Stimulated activated effector memory CD8-positive, alpha-beta T cell treated with anti-CD3 and anti-CD28 coated beads, Interleukin-12 subunit alpha, Interleukin-12 subunit beta, amount 100 ng/mL, for 72 hours (primary cell): ENCODE data around the gene MAP3K20.
A peak's percentile ranks its signal among the peaks of the same experiment; 100 is the strongest.
"Not testable (repeated sequence)": the region's sequence is repeated elsewhere in the genome, so short reads cannot be mapped to it uniquely, and the experiment has no call there.

Experiments used
- ATAC-seq: fragments of 150-1000 bp; cut with Tn5 transposase; 2 replicates; pipeline ENCODE4 v1.10.0; 2021
- DNase-seq, 2 donors: peaks; one replicate each; pipeline ENCODE4 v3.0.0; 2021 to 2022; ENCODE audit warnings: low spot score in 2 of 2
- H3K27ac Mint-ChIP-seq: one replicate; pipeline ENCODE4 v1.8.0; 2022; ENCODE audit warnings: mild to moderate bottlenecking, mixed read lengths
- H3K36me3 Mint-ChIP-seq: one replicate; pipeline ENCODE4 v1.8.0; 2022; ENCODE audit warnings: mild to moderate bottlenecking, mixed read lengths
- H3K4me1 Mint-ChIP-seq: one replicate; pipeline ENCODE4 v1.8.0; 2022; ENCODE audit warnings: mixed read lengths
- H3K4me3 Mint-ChIP-seq: one replicate; pipeline ENCODE4 v1.8.0; 2022; ENCODE audit warnings: mild to moderate bottlenecking, mixed read lengths
- H3K9me3 Mint-ChIP-seq: one replicate; pipeline ENCODE4 v1.8.0; 2022; ENCODE audit warnings: mixed read lengths

Gene MAP3K20

DNA sequence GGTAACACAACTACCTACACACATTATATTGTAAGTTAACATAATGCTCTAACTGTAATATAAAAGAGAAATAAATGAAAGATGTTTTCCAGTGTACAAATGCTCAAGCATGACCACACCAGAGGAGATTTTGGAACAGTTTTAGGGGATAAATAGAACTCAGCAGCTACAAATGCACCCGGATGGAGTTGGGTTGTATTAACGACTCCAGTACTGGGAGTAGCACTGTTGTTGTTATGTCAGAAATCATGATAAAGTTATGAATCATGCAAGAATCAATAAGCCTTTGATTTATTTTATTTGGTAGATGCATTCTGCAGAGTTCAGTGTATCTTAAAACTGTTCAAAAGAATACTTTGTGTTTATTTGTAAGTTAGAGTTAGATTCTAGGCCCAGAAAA, 126.9 kb downstream of the MAP3K20 start:
- H3K9me3 Mint-ChIP-seq: no peaks in the 10 kb centered on the region
- no peak overlapping the region for H3K4me3 Mint-ChIP-seq
- H3K4me1 Mint-ChIP-seq: no peaks in the 10 kb centered on the region
- no peak for DNase-seq
- H3K27ac Mint-ChIP-seq: no peak overlapping the region
- no peak for ATAC-seq
- peaks cover 14% of the 10 kb centered on the region for H3K36me3 Mint-ChIP-seq

DNA sequence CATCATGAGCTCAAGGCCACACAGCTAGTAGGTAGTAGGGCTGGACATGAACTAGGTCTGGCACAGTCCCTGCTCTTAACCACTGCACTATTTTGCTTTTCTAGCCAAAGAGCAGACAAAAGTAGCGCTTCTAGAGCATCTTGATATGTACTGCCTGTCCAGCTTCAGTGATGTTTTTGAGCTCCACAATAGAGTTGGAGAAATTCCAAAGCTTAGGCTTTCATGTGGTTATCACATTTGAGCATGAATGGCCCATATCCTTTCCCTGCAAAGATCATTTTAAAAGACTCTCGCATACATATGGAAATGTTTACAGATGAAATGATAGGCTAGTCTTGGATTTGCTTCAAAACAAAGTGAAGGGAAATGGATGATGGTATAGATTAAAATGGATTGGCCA, 128.7 kb downstream of the MAP3K20 start:
- H3K9me3 Mint-ChIP-seq: no peaks in the 10 kb centered on the region
- peaks cover 5% of the 10 kb centered on the region for H3K36me3 Mint-ChIP-seq
- no peak overlapping the region for H3K4me3 Mint-ChIP-seq
- no peak for ATAC-seq
- DNase-seq: no peak
- no peaks in the 10 kb centered on the region for H3K4me1 Mint-ChIP-seq
- H3K27ac Mint-ChIP-seq: no peak overlapping the region

DNA sequence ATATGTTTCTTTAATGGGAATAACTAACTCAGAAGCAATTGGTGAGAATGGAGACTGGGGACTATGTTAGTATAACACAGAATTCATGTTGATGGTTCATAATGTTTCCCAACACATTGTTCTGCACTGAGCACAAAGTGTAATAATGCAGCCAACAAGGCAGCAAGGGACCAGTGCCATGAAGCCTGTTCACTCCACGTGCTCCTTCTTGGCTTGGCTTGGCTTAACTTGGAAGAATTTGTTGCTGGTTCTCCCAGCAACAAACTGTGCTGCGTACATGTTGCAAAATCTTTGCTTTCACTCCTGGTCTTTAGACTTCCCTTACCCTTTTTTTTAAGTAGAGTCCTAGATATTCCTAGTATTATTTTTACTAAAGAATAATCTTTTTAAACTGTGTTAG, 129.7 kb downstream of the MAP3K20 start:
- Mint-ChIP-seq H3K4me3 (no peak overlapping the region), H3K36me3 (peaks cover 5% of the 10 kb centered on the region), H3K4me1 (no peaks in the 10 kb centered on the region), H3K27ac (no peak overlapping the region), H3K9me3 (no peaks in the 10 kb centered on the region)
- no peak for DNase-seq
- no peak for ATAC-seq

DNA sequence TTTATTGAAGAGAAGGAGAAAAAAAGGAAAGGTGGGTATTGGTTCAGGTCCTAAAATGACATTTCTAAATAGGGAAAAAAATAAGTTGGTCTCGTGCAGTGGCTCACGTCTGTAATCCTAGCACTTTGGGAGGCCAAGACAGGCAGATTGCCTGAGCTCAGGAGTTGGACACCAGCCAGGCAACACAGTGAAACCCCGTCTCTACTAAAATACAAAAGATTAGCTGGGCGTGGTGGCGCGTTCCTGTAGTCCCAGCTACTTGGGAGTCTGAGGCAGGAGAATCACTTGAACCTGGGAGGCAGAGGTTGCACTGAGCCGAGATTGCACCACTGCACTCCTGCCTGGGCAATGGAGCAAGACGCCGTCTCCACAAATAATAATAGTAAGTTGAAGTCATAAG, 131.5 kb downstream of the MAP3K20 start:
- H3K4me3 Mint-ChIP-seq, H3K9me3 Mint-ChIP-seq, ATAC-seq, H3K4me1 Mint-ChIP-seq, H3K27ac Mint-ChIP-seq, DNase-seq: not testable (repeated sequence)
- H3K36me3 Mint-ChIP-seq: peaks cover 11% of the 10 kb centered on the region

GRCh38 chr2:173210270-173211196, 134.9 kb downstream of the MAP3K20 start:
- Mint-ChIP-seq H3K9me3 (no peaks in the 10 kb centered on the region), H3K4me3 (no peak overlapping the region), H3K27ac (no peak overlapping the region), H3K4me1 (no peaks in the 10 kb centered on the region), H3K36me3 (peaks cover 11% of the 10 kb centered on the region)
- ATAC-seq: peak; percentile 74
- peak; percentile 34 to 69 for DNase-seq

DNA sequence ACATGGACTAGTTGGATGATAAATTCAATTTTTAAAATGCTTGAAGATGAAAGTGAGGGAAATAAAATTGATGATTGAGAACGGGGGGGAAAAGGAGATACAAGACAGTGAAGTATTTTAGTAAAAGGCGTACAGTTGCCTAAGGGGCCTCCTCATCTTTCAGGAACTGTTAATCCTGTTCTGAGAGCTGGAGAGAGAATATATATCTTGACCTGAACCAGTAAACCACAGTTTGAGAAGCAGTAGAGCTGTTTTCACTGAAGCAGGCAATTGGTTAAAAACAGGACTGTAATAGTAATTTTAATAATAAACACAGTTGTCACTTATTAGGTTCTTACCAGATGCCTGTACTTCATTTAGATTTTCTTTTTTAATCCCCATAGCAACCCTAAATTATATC, 137.5 kb downstream of the MAP3K20 start:
- no peaks in the 10 kb centered on the region for H3K4me1 Mint-ChIP-seq
- H3K9me3 Mint-ChIP-seq: no peaks in the 10 kb centered on the region
- peaks cover 6% of the 10 kb centered on the region for H3K36me3 Mint-ChIP-seq
- no peak overlapping the region for H3K4me3 Mint-ChIP-seq
- DNase-seq (no peak), ATAC-seq (no peak)
- H3K27ac Mint-ChIP-seq: no peak overlapping the region

GRCh38 chr2:173214213-173214612, 138.6 kb downstream of the MAP3K20 start:
- Mint-ChIP-seq H3K27ac (no peak overlapping the region), H3K4me1 (peaks cover 6% of the 10 kb centered on the region), H3K9me3 (no peaks in the 10 kb centered on the region), H3K36me3 (peaks cover 6% of the 10 kb centered on the region), H3K4me3 (no peak overlapping the region)
- DNase-seq: no peak
- no peak for ATAC-seq

DNA sequence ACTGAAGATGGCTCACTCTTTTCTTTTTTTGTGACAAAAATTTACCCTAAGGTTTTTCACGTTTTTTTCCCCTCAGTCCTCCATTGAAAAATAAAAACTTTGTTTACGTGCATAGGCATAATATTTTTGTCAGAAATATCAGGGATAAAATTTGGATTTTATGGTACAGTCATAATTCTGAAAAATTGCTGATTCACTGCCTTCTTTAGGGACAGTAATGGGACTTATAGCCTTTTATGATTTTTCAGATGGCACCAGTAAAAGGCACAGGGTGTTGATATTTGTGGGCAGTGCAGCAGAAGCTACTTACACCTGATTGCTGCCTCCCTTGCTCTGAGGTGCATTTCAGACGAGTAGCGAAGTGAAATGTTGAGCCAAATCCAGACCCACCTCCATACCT, 139.7 kb downstream of the MAP3K20 start:
- H3K27ac Mint-ChIP-seq: no peak overlapping the region
- H3K36me3 Mint-ChIP-seq: peaks cover 6% of the 10 kb centered on the region
- no peak for DNase-seq
- H3K4me1 Mint-ChIP-seq: peaks cover 6% of the 10 kb centered on the region
- H3K9me3 Mint-ChIP-seq: no peaks in the 10 kb centered on the region
- no peak overlapping the region for H3K4me3 Mint-ChIP-seq
- no peak for ATAC-seq

- ATAC-seq (no peak), DNase-seq (no peak)
- Mint-ChIP-seq H3K4me1 (peaks cover 6% of the 10 kb centered on the region), H3K36me3 (peaks cover 6% of the 10 kb centered on the region), H3K27ac (no peak overlapping the region), H3K9me3 (no peaks in the 10 kb centered on the region), H3K4me3 (no peak overlapping the region)
These were observed 140.4 kb downstream of the MAP3K20 start for GRCh38 chr2:173216051-173216450.

- no peak overlapping the region for H3K27ac Mint-ChIP-seq
- ATAC-seq: no peak
- H3K36me3 Mint-ChIP-seq: peaks cover 4% of the 10 kb centered on the region
- H3K9me3 Mint-ChIP-seq: no peaks in the 10 kb centered on the region
- DNase-seq: no peak
- no peak overlapping the region for H3K4me3 Mint-ChIP-seq
- H3K4me1 Mint-ChIP-seq: peaks cover 6% of the 10 kb centered on the region
These were observed 141.0 kb downstream of the MAP3K20 start for GRCh38 chr2:173216668-173217067.

GRCh38 chr2:173217116-173217840, 141.6 kb downstream of the MAP3K20 start:
- Mint-ChIP-seq H3K4me3 (no peak overlapping the region), H3K36me3 (no peaks in the 10 kb centered on the region), H3K27ac (no peak overlapping the region), H3K4me1 (peaks cover 6% of the 10 kb centered on the region), H3K9me3 (no peaks in the 10 kb centered on the region)
- no peak for ATAC-seq
- no peak for DNase-seq

DNA sequence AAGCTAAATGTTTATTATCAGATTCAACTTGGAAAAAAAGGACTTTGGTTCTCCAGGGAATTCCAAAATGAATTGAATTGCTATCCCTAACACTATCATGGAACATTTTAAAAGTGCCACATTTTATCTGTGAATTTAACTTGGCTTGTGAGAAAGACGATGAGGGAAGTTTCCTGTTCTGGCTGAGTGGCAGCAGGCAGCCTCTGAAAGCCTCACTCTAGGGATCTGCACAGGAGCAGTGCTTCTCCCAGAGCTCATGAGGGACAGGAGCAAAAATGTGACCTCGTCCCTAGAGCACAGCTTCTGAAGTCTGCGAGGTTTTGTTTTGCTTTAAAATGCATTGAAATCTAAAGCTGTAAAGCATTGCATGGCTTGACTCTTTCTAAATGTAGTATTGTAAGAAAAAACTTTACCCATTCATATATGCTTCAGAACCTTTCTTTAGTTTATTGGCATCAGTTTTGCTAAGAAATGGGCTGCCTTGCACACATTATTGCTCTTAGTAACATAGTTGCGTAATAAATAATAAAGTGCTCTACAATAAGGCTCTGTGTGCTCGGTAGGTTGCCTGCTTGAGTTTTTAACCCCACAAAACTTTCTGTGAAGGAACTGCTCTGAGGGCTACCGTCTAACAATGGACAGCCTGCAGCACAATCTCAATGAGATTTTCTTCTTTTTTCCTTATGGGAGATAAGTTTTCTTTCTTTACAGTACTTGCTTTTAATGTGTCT, 142.8 kb downstream of the MAP3K20 start:
- Mint-ChIP-seq H3K4me3 (no peak overlapping the region), H3K27ac (no peak overlapping the region), H3K4me1 (peaks cover 6% of the 10 kb centered on the region), H3K36me3 (no peaks in the 10 kb centered on the region), H3K9me3 (no peaks in the 10 kb centered on the region)
- DNase-seq: no peak
- ATAC-seq: no peak

DNA sequence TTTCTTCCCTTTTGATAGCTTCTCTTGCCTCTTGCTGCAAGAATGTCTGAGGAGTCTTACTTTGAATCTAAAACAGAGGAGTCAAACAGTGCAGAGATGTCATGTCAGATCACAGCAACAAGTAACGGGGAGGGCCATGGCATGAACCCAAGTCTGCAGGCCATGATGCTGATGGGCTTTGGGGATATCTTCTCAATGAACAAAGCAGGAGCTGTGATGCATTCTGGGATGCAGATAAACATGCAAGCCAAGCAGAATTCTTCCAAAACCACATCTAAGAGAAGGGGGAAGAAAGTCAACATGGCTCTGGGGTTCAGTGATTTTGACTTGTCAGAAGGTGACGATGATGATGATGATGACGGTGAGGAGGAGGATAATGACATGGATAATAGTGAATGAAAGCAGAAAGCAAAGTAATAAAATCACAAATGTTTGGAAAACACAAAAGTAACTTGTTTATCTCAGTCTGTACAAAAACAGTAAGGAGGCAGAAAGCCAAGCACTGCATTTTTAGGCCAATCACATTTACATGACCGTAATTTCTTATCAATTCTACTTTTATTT, 145.6 kb downstream of the MAP3K20 start:
- ATAC-seq: no peak
- DNase-seq: no peak
- no peaks in the 10 kb centered on the region for H3K36me3 Mint-ChIP-seq
- peaks cover 6% of the 10 kb centered on the region for H3K4me1 Mint-ChIP-seq
- H3K9me3 Mint-ChIP-seq: no peaks in the 10 kb centered on the region
- H3K27ac Mint-ChIP-seq: no peak overlapping the region
- no peak overlapping the region for H3K4me3 Mint-ChIP-seq

GRCh38 chr2:173221937-173222594, 146.4 kb downstream of the MAP3K20 start:
- Mint-ChIP-seq H3K9me3 (no peaks in the 10 kb centered on the region), H3K27ac (no peak overlapping the region), H3K36me3 (no peaks in the 10 kb centered on the region), H3K4me1 (peaks cover 6% of the 10 kb centered on the region), H3K4me3 (no peak overlapping the region)
- no peak for ATAC-seq
- no peak for DNase-seq

GRCh38 chr2:173223871-173224270, 148.2 kb downstream of the MAP3K20 start:
- ATAC-seq: no peak
- Mint-ChIP-seq H3K4me3 (no peak overlapping the region), H3K36me3 (no peaks in the 10 kb centered on the region)

More at GRCh38 chr2:173223871-173224270, 148.2 kb downstream of the MAP3K20 start:
- Mint-ChIP-seq H3K27ac (no peak overlapping the region), H3K4me1 (peaks cover 3% of the 10 kb centered on the region), H3K9me3 (no peaks in the 10 kb centered on the region)
- DNase-seq: no peak
